Liver (tissue), 9 donors: Measurements from ENCODE around the gene GHRHR. TPM values are rescaled to one million over a fixed set of nuclear protein-coding genes. Genes with fewer than 3 reads are reported as not detected.
A peak's percentile ranks its signal among the peaks of the same experiment; 100 is the strongest.

Source experiments
- DNase-seq: peaks from one replicate; pipeline ENCODE4 v3.0.0-alpha.2; 2017; ENCODE audit warnings: low spot score
- H3K27ac ChIP-seq, 2 donors: one replicate each; pipeline ENCODE4 v1.7.0; 2013; ENCODE audit warnings: inconsistent platforms in 2 of 2, low read length in 2 of 2, control low read depth in 1 of 2, low read depth in 1 of 2, mild to moderate bottlenecking in 1 of 2
- H3K27me3 ChIP-seq, 4 donors: one replicate each; pipeline versions ENCODE4 v1.6.1 to v1.7.0; 2013; ENCODE audit warnings: low read length in 3 of 4, inconsistent platforms in 1 of 4, mild to moderate bottlenecking in 1 of 4, moderate library complexity in 1 of 4; ENCODE audit not compliant: control insufficient read depth in 4 of 4, insufficient read depth in 4 of 4
- H3K36me3 ChIP-seq, 4 donors: one replicate each; pipeline versions ENCODE4 v1.6.1 to v1.7.0; 2013; ENCODE audit warnings: low read length in 3 of 4, mild to moderate bottlenecking in 3 of 4, low read depth in 1 of 4, moderate library complexity in 1 of 4; ENCODE audit not compliant: control insufficient read depth in 4 of 4, insufficient read depth in 3 of 4
- H3K4me1 ChIP-seq, 4 donors: one replicate each; pipeline versions ENCODE4 v1.6.1 to v1.7.0; 2013; ENCODE audit warnings: low read length in 3 of 4, mild to moderate bottlenecking in 3 of 4, moderate library complexity in 1 of 4; ENCODE audit not compliant: control insufficient read depth in 4 of 4, insufficient read depth in 4 of 4
- H3K4me3 ChIP-seq, 3 donors: one replicate each; pipeline versions ENCODE4 v1.6.1 to v1.7.0; 2013; ENCODE audit warnings: low read length in 3 of 3, control low read depth in 1 of 3, low read depth in 1 of 3, mild to moderate bottlenecking in 1 of 3
- H3K9ac ChIP-seq, 2 donors: one replicate each; pipeline ENCODE4 v1.7.0; 2013; ENCODE audit warnings: low read length in 2 of 2, mild to moderate bottlenecking in 2 of 2, moderate library complexity in 2 of 2, control low read depth in 1 of 2, low read depth in 1 of 2
- H3K9me3 ChIP-seq, 4 donors: one replicate each; pipeline versions ENCODE4 v1.6.1 to v1.7.0; 2013; ENCODE audit warnings: low read length in 3 of 4; ENCODE audit not compliant: control insufficient read depth in 4 of 4
- ATF3 ChIP-seq: IDR thresholded peaks from 2 replicates; pipeline ENCODE4 v1.6.1; 2016; ENCODE audit warnings: antibody characterized with exemption
- EGR1 ChIP-seq, 2 donors: IDR thresholded peaks; 2 replicates each; pipeline ENCODE4 v1.6.1; 2016 to 2018; ENCODE audit warnings: antibody characterized with exemption in 2 of 2, low read depth in 2 of 2
- FOXA1 ChIP-seq: IDR thresholded peaks from 2 replicates; pipeline ENCODE4 v1.6.1; 2016; ENCODE audit warnings: antibody characterized with exemption
- FOXA2 ChIP-seq: IDR thresholded peaks from 2 replicates; pipeline ENCODE4 v1.6.1; 2016; ENCODE audit warnings: antibody characterized with exemption
- GABPA ChIP-seq, 2 donors: IDR thresholded peaks in 1 of 2; conservative IDR thresholded peaks in 1 of 2; 2 replicates each; pipeline ENCODE4 v1.6.1; 2016; ENCODE audit warnings: antibody characterized with exemption in 2 of 2, mild to moderate bottlenecking in 1 of 2, moderate library complexity in 1 of 2
- HNF4A ChIP-seq, 2 donors: conservative IDR thresholded peaks; 2 replicates each; pipeline ENCODE4 v1.6.1; 2016; ENCODE audit warnings: antibody characterized with exemption in 2 of 2, mild to moderate bottlenecking in 2 of 2
- HNF4G ChIP-seq: IDR thresholded peaks from 2 replicates; pipeline ENCODE4 v1.6.1; 2016; ENCODE audit warnings: antibody characterized with exemption
- JUND ChIP-seq, 2 donors: IDR thresholded peaks; 2 replicates each; pipeline ENCODE4 v1.6.1; 2016; ENCODE audit warnings: antibody characterized with exemption in 2 of 2
- MAX ChIP-seq: IDR thresholded peaks from 2 replicates; pipeline ENCODE4 v1.6.1; 2016; ENCODE audit warnings: antibody characterized with exemption
- NR2F2 ChIP-seq: IDR thresholded peaks from 2 replicates; pipeline ENCODE4 v1.6.1; 2016; ENCODE audit warnings: antibody characterized with exemption
- RAD21 ChIP-seq, 2 donors: IDR thresholded peaks; 2 replicates each; pipeline ENCODE4 v1.6.1; 2016; ENCODE audit warnings: antibody characterized with exemption in 2 of 2, mild to moderate bottlenecking in 2 of 2
- RXRA ChIP-seq, 2 donors: IDR thresholded peaks; 2 replicates each; pipeline ENCODE4 v1.6.1; 2017 to 2018; ENCODE audit warnings: antibody characterized with exemption in 2 of 2, mild to moderate bottlenecking in 1 of 2
- SP1 ChIP-seq: IDR thresholded peaks from 2 replicates; pipeline ENCODE4 v1.6.1; 2018; ENCODE audit warnings: antibody characterized with exemption, mild to moderate bottlenecking
- TAF1 ChIP-seq: conservative IDR thresholded peaks from 2 replicates; pipeline ENCODE4 v1.6.1; 2016; ENCODE audit warnings: antibody characterized with exemption, mild to moderate bottlenecking
- YY1 ChIP-seq: IDR thresholded peaks from 2 replicates; pipeline ENCODE4 v1.6.1; 2016; ENCODE audit warnings: antibody characterized with exemption, mild to moderate bottlenecking
- WGBS: extraction: QIAGEN DNeasy Blood & Tissue Kit; methylation state at CpG from one replicate; pipeline ENCODE4 v1.1.7; 2013; 5-methylcytosine and 5-hydroxymethylcytosine counted together
- polyA plus RNA-seq, 2 donors: library from polyadenylated mRNA; stranded (reverse) in 1 of 2; unstranded in 1 of 2; fragments of 200-250 nt in 1 of 2; fragments of >200 nt in 1 of 2; fragmentation: Nextera tagmentation in 1 of 2; extraction: Ambion mirVana in 1 of 2; gene quantifications; one replicate each; pipeline versions ENCODE4 v1.2.1 to v1.2.3, GENCODE V29; 2013 to 2015
- total RNA-seq, 2 donors: library from RNA; depleted of rRNA; stranded (reverse); fragments of >200 nt; gene quantifications; one replicate each; pipeline ENCODE4 v1.2.3, GENCODE V29; 2014
- TF ChIP-seq, protein P1 (sequence below): fragments of 150-350 bp; IDR thresholded peaks from 2 replicates; pipeline ENCODE4 v1.5.1; 2017; ENCODE audit warnings: improper control_type of control experiment, low read depth, low read length; ENCODE audit not compliant: missing input control
- TF ChIP-seq, protein P2 (sequence below): IDR thresholded peaks from 2 replicates; pipeline ENCODE4 v1.6.1; 2016; ENCODE audit warnings: antibody characterized with exemption
- TF ChIP-seq, protein P3 (sequence below): IDR thresholded peaks from 2 replicates; pipeline ENCODE4 v1.6.1; 2016; ENCODE audit warnings: antibody characterized with exemption, mild to moderate bottlenecking
- donor health status: healthy.
- donor health status: healthy.
- donor health status: healthy.
- donor health status: healthy.
- donor health status: healthy.

Gene GHRHR
- total and polyA plus RNA-seq, 4 donors: 0.46 to 0.50 TPM; not detected in 2

GRCh38 chr7:30920021-30920583 is 43.7 kb upstream of the GHRHR start:
- 80% methylated on average over 11 of the region's 11 CpGs for WGBS
- Histone ChIP-seq H3K27me3 (no peaks in the 10 kb centered on the region), H3K27ac (no peak overlapping the region), H3K36me3 (no peaks in the 10 kb centered on the region), H3K4me3 (no peak overlapping the region), H3K9me3 (no peaks in the 10 kb centered on the region), H3K9ac (no peak overlapping the region), H3K4me1 (no peaks in the 10 kb centered on the region)
- TF ChIP-seq ATF3 (no peak), TAF1 (no peak), FOXA1 (no peak), MAX (no peak), NR2F2 (no peak), HNF4A (conservative IDR thresholded peaks at IDR 0.05) (no peak), EGR1 (IDR thresholded peaks at IDR 0.05; ENCODE audit: low read depth in 2 of 2) (no peak), YY1 (no peak), HNF4G (no peak), FOXA2 (no peak), GABPA (IDR thresholded peaks at IDR 0.05 in 1 of 2, conservative IDR thresholded peaks at IDR 0.05 in 1 of 2) (no peak), SP1 (no peak), RAD21 (IDR thresholded peaks at IDR 0.05) (no peak), JUND (IDR thresholded peaks at IDR 0.05) (no peak), RXRA (IDR thresholded peaks at IDR 0.05) (no peak)
- TF ChIP-seq, protein P1, sequence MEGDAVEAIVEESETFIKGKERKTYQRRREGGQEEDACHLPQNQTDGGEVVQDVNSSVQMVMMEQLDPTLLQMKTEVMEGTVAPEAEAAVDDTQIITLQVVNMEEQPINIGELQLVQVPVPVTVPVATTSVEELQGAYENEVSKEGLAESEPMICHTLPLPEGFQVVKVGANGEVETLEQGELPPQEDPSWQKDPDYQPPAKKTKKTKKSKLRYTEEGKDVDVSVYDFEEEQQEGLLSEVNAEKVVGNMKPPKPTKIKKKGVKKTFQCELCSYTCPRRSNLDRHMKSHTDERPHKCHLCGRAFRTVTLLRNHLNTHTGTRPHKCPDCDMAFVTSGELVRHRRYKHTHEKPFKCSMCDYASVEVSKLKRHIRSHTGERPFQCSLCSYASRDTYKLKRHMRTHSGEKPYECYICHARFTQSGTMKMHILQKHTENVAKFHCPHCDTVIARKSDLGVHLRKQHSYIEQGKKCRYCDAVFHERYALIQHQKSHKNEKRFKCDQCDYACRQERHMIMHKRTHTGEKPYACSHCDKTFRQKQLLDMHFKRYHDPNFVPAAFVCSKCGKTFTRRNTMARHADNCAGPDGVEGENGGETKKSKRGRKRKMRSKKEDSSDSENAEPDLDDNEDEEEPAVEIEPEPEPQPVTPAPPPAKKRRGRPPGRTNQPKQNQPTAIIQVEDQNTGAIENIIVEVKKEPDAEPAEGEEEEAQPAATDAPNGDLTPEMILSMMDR: no peak
- TF ChIP-seq, protein P2, sequence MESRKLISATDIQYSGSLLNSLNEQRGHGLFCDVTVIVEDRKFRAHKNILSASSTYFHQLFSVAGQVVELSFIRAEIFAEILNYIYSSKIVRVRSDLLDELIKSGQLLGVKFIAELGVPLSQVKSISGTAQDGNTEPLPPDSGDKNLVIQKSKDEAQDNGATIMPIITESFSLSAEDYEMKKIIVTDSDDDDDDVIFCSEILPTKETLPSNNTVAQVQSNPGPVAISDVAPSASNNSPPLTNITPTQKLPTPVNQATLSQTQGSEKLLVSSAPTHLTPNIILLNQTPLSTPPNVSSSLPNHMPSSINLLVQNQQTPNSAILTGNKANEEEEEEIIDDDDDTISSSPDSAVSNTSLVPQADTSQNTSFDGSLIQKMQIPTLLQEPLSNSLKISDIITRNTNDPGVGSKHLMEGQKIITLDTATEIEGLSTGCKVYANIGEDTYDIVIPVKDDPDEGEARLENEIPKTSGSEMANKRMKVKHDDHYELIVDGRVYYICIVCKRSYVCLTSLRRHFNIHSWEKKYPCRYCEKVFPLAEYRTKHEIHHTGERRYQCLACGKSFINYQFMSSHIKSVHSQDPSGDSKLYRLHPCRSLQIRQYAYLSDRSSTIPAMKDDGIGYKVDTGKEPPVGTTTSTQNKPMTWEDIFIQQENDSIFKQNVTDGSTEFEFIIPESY: no peak
- TF ChIP-seq, protein P3, sequence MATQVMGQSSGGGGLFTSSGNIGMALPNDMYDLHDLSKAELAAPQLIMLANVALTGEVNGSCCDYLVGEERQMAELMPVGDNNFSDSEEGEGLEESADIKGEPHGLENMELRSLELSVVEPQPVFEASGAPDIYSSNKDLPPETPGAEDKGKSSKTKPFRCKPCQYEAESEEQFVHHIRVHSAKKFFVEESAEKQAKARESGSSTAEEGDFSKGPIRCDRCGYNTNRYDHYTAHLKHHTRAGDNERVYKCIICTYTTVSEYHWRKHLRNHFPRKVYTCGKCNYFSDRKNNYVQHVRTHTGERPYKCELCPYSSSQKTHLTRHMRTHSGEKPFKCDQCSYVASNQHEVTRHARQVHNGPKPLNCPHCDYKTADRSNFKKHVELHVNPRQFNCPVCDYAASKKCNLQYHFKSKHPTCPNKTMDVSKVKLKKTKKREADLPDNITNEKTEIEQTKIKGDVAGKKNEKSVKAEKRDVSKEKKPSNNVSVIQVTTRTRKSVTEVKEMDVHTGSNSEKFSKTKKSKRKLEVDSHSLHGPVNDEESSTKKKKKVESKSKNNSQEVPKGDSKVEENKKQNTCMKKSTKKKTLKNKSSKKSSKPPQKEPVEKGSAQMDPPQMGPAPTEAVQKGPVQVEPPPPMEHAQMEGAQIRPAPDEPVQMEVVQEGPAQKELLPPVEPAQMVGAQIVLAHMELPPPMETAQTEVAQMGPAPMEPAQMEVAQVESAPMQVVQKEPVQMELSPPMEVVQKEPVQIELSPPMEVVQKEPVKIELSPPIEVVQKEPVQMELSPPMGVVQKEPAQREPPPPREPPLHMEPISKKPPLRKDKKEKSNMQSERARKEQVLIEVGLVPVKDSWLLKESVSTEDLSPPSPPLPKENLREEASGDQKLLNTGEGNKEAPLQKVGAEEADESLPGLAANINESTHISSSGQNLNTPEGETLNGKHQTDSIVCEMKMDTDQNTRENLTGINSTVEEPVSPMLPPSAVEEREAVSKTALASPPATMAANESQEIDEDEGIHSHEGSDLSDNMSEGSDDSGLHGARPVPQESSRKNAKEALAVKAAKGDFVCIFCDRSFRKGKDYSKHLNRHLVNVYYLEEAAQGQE: no peak
- peak; percentile 35 for DNase-seq
